GM18870 (cell line): ENCODE measurements around the gene RASAL2.

Experiments used
- ATAC-seq: cut with Tn5 transposase; IDR thresholded peaks from one replicate; pipeline ENCODE4 v1.9.1; 2021; ENCODE audit warnings: moderate library complexity; ENCODE audit not compliant: unreplicated experiment

Gene RASAL2

DNA sequence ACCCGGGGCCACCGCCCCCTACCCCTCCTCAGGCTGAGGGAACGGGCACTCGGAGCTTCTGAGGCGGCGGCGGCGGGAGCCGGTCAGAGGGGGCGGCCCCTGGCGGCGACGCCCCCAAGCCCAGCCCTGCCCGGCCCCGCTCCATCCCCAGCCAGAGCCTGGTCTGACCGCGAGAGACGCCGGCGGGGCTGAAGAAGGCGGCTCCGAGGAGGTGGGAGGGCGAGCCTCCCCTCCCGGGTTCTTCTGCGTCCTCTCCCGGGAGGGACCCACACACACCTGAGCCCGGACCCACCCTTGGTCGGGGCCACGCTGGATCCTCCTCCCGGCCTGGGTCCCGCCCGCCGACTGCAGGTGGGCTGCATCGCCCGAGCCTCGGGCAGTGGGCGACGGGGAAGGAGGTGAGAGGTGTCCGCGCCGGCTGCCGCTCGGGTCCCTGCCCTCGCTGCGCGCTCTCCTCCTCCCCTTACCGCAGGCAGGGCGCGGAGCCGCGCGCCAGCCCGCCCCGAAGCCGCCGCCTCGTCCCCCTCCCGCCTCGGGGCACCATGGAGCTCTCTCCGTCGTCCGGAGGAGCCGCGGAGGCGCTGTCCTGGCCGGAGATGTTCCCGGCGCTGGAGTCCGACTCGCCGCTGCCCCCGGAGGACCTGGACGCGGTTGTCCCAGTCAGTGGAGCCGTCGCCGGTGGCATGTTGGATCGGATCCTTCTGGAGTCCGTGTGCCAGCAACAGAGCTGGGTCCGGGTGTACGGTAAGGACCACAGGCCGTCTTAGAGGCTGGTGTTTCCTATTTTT is at the start of gene RASAL2:
Gene RASAL2 (plus strand): TSS at position 154 of the 788 bp plus-strand sequence. CDS start 389 bp downstream, at position 543.
- no peak for ATAC-seq

DNA sequence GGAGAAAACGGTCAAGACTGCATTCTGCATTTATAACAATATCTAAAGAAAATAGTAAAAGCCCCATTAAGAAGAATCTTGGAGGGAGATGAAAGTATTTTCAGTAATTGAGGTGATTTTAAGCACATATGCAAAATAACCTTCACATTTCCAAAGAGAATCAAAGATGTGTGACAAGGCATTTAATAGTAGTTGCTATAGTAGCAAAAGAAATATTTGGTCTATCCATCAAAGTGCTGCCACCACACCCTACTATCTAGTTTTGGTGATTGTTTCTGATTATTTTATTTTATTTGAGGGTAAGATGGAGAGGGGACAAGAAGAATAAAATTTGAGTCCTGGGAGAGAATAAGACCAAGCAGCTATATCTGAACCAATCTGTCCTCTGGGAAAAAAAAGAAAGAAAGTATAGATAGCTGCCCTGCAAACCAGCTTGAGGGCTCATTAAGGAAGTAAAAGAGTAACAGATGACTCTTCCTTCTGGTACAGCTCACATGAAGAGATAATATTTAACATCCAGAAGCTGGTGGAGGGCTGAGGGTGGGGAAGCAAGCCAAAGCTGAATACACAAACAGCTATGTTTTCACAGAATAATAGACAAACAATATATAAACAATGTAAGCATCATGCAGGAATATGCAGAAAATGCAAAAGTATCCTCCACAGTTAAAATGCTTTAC is 47.2 kb upstream of the RASAL2 start:
- ATAC-seq = no peak

DNA sequence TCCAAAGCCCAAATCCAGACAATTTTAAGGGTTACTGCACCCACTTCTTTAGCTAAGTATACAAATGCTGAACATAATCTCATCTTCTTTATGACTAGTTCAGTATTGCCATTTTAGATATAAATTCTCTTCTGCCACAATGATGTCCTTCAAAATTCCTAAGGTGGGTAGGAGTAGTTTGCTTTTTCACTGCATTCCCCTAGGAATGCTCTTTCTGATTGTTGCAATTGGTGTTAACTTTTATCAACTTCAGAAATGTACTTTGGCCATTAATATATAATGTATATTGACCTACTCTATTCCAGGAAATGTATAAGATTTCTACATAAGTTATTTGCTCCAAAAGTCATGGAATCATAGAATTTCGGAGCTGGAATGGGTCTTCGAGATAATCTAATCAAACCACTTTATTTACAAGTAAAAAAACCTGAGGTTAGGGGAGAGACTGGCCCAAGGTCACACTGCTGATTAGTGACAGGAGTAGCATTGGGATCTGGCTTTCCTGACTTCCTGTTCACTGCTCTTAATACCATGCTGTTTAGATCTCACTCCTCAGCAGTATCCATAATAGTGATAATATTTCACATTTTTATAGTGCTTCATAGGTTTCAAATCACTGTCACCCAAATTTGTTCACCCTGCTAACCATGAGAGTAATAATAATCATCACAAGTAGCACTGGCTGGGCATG is 46.4 kb upstream of the RASAL2 start:
- ATAC-seq = no peak

- no peak for ATAC-seq
These were observed 45.5 kb upstream of the RASAL2 start for GRCh38 chr1:178048426-178048825.

GRCh38 chr1:178048883-178049282 is 45.0 kb upstream of the RASAL2 start:
- no peak for ATAC-seq

DNA sequence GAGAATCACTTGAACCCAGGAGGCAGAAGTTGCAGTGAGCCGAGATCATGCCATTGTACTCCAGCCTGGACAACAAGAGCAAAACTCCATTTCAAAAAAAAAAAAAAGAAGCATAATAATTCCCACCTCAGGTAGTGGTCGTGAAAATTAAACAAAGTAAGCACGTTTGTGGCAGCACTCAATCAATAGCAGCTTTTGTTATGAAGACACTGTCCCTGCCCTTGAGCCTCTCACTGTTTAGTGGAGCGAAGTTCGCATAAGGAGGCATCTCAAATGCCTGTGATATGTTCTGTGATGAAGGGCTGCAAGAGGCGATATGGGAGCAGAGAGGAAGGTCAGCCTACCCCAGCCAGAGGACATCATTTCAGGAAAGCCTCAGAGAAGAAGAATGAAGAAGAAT is 43.8 kb upstream of the RASAL2 start:
- ATAC-seq = no peak

DNA sequence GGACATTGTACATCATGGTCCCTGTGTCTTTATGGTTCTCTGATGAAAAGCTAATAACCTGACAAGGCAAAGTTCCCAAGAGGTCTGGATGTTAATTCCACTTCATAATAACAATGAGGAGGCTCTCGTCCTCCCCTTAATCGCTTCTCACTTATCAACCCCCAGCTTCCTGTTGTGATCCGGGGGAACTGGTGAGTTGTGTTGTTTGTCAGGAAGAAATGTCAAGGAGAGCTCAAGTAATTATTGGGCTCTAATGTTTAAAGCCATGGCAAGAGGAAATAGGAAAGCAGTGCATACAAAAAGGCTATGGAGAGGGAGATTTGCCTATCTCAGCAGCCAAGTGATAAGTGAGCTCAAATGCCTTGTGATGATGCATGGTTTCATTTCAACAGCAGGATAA is 42.8 kb upstream of the RASAL2 start:
- no peak for ATAC-seq

DNA sequence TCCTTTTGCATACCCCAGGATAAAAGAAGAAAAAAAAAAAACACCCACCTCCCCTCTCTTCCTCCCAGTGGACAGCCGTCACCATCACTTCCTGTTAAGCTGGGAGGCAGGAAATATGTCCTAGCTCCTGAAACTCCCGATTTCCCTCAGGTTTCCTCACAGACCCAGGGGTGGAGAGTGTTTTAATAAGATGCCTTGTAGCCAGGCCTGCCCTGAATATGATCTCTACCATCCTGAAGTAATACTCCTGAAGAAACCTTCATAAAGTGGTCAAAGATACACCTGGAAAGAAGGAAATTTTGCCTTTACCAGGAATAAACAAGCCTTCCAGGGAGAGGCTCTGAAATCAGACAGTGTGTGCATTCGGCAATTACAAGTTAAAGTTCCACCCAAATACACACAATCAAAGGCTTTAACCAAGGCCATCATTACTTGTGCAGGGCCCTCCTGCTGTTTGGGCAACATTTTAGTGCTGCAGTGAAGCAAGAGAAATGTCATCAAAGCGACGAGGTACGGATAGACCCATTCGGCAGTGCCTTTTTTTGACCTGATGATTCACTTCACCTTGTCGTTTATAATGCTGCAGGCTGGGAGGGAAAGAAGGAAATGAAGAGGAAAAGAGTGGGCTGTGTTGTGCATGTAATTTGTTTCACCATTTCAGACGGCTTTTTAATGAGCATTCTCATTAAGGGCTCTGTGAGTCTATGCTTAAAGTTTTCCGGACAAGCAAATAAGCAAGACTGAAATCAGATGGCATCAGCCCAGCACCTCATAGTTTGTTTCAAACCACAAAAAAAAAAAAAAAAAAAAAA is 41.0 kb upstream of the RASAL2 start:
- no peak for ATAC-seq

GRCh38 chr1:178055093-178055492 is 38.8 kb upstream of the RASAL2 start:
- ATAC-seq = no peak

DNA sequence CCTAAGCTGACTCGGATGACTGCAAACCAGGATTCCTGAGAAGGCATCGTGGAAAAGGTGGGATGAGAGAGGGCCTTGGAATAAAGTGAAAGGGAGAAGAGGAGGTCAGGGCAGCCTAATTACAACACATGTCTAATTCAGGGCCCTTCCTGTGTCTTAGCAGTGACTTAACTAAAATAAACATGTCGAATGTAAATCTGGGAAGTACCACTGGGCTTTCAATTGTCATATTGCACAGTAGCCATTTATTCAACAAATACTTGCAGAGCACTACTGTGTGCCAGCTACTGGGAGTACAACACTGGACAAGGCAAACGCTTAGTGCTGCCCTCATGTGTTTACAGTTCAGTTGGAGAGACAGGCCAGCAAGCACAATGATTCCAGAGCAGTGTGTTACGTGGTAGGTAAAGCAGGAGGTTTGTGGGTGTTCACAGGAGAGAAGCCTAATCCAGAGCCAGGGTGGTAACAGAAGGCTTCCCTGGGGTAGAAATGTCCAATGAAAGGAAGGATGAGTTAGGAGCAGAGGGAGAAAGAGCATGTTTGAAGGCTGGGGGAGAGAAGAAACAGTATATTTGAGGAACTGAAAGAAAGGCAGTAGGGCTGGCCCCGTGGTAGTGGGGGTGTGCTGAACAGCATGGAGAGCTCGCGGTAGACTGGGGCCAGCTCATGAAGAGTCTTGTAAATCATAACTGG is 38.0 kb upstream of the RASAL2 start:
- peak; percentile 88 for ATAC-seq

GRCh38 chr1:178057141-178057765 is 36.7 kb upstream of the RASAL2 start:
- no peak for ATAC-seq

DNA sequence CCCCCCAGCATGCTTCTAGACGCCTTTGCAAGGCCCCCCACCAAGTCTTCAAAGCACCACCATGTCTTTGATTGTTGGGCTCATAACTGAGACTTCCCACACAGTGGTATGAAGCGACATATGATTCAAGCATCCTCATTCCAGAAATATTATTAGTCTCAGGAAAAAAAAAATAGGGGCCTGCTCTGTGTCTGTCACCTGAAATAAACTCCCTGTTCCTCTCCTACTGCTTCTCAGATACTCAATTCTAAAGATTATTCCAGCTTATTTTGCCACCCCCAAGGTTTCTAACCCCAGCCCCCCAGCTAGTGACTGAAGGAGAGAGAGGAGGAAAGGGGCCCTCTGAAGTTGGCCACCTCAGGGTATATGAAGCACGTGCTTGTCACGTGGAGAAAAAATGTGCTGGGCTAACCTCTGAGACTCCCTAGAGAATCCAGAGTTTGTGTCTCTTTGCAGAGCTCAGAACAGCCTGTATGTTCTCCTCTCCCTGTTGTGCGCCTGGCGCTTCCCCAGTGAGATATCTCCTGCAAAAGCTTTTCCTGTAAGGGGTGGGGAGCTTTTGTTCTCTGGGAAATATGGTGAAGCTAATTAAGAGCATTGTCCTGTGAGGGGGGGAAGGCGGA is 35.9 kb upstream of the RASAL2 start:
- no peak for ATAC-seq

DNA sequence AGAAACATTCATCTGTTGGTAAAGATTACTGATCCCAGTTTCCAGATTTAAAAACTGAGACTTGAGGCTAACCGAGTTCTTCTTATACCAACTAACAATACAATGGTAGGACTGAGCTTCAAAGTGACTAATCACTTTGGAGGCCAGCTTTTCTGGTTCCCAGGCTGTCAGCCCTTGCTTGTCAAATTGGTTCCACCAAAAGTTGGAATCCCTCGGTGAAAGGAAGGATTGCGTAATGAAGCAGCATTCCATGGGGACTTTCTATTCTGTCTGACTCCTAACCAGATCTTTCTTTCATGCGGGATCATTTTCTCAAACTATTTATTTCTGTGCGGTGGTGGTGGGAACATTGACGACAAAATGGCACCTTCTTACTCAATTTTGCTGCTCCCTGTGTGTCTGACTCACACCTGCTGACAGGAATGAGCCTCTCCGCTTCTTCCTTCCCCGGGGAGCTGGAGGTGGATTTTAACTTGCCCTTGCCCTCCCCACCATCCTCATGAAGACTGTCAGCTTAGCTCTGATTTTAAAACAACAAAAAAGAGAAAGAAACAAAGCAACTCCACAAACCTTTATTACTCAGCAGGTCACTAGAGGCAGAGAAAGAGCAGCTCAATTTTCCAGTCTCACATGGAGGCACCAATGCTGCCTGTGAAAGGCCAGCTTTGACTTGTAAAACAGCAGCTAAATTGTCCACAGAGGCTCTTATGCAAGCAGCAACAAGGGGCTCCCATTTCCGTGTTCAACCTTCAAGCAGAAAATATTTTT is 32.9 kb upstream of the RASAL2 start:
- ATAC-seq = no peak

DNA sequence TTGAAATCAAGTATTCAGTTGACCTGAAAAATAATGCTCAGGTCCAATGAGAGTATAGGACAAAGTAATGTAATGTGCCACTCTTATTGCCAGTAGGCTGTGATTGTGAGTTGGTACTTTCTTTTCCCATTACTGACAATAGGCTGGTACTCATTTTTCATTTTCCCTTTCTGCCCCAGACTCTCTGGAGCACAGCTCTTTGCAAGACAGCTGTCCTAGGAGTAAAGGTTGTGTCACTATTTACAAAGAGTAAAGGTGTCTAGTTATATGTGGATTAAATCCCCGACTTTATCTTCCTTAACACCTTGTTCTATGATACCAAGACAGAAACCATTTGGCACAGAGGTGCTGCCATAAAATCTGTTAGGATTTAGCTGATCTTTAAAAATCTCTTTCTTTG is 32.3 kb upstream of the RASAL2 start:
- ATAC-seq = no peak

DNA sequence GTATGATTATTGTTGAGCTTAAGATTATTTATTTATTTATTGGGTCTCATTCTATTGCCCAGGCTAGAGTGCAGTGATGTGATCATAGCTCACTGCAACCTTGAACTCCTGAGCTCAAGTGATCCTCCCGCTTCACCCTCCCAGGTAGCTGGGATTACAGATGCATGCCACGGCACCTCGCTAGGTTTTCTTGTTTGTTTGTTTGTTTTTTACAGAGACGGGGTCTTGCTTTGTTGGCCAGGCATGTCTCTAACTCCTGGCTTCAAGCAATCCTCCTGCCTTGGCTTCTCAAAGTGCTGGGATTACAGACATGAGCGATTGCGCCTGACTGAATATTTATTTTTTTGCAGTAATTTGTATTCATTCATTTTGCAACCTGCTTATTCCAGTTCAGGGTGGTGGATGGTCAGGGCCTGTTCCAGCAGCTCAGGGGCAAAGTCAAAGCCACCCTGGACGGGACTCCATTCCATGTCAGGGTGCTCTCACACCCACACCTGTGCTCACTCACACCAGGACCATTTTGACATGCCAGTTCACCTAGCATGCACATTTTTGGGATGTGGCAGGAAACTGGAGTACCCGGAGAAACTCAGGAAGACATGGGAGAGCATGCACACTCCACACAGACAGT is 29.6 kb upstream of the RASAL2 start:
- no peak for ATAC-seq

DNA sequence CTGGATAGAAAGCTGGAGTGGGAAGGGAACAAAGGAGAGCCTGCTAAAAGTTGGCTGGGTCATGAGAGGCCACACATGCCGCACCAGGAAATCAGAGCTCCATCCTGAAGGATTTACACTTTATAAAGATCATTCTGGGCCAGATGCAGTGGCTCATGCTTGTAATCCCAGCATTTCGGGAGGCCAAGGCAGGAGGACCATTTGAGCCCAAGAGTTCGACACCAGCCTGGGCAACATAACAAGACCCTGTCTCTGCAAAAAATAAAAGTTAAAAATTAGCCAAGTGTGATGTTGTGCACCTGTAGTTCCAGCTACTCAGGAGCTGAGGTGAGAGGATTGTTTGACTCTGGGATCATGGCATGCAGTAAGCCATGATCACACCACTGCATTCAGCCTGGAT is 28.7 kb upstream of the RASAL2 start:
- ATAC-seq = no peak

- ATAC-seq = no peak
These were observed 27.5 kb upstream of the RASAL2 start for GRCh38 chr1:178066296-178066907.
